HFF-Myc (cell line): ENCODE results near the gene KMT5B.

ENCODE experiments used
- DNase-seq: peaks from one replicate; pipeline ENCODE4 v3.0.0-alpha.2; 2011; ENCODE audit warnings: low read depth; ENCODE audit errors: extremely low read depth
- H3K4me3 ChIP-seq: replicated peaks from 2 replicates; pipeline ENCODE4 v1.5.1; 2011; ENCODE audit warnings: low read depth, mild to moderate bottlenecking, control low read depth, low read length
- TF ChIP-seq, protein P1 (sequence below): IDR thresholded peaks from 2 replicates; pipeline ENCODE4 v1.5.1; 2012; ENCODE audit warnings: mild to moderate bottlenecking, low read depth, low read length, control low read depth; ENCODE audit errors: missing control alignments

KMT5B gene

GRCh38 chr11:68211546-68211945, 1.6 kb downstream of the KMT5B start:
- TF ChIP-seq, protein P1, sequence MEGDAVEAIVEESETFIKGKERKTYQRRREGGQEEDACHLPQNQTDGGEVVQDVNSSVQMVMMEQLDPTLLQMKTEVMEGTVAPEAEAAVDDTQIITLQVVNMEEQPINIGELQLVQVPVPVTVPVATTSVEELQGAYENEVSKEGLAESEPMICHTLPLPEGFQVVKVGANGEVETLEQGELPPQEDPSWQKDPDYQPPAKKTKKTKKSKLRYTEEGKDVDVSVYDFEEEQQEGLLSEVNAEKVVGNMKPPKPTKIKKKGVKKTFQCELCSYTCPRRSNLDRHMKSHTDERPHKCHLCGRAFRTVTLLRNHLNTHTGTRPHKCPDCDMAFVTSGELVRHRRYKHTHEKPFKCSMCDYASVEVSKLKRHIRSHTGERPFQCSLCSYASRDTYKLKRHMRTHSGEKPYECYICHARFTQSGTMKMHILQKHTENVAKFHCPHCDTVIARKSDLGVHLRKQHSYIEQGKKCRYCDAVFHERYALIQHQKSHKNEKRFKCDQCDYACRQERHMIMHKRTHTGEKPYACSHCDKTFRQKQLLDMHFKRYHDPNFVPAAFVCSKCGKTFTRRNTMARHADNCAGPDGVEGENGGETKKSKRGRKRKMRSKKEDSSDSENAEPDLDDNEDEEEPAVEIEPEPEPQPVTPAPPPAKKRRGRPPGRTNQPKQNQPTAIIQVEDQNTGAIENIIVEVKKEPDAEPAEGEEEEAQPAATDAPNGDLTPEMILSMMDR, result no peak
- no peak for DNase-seq
- H3K4me3 ChIP-seq, result peak overlapping the region; percentile 69

- H3K4me3 ChIP-seq, result no peak overlapping the region
Observed at GRCh38 chr11:68206211-68206610, 6.9 kb downstream of the KMT5B start.

DNA sequence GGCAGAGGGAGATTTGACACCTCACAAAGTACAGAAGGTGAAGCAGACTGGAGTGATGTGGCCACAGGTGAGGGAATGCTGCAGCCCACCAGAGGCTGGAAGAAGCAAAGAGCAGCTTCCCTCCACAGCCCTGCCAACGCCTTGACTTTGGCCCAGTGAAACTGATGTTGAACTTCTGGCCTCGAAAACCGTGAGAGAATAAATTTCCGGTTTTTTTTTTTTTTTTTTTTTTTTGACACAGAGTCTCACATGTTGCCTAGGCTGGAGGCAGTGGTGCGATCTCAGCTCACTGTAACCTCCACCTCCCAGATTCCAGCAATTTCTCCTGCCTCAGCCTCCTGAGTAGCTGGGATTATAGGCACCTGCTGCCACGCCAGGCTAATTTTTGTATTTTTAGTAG, 8.7 kb downstream of the KMT5B start:
- TF ChIP-seq, protein P1, result no peak
- no peak overlapping the region for H3K4me3 ChIP-seq
- DNase-seq, result no peak

More at GRCh38 chr11:68206211-68206610, 6.9 kb downstream of the KMT5B start:
- TF ChIP-seq, protein P1, result peak; percentile 79
- peak; percentile 42 for DNase-seq

DNA sequence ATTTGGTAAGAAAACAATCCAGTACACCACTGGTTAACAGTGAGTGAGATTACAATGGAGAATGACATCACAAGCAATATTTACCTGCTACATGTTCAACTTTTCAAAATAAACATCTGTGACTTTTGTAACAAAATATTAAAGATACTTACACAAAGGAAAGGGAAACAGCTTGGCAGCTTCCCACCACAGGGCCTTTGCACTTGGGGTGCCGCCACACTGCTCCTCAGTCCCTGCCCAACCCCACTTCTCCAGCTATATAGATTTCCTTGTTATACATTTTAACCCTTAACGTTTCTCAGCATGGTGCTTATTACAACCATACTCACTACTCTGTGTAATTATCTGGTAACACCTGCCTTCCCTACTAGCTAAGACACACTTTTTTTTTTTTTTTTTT, 10.9 kb downstream of the KMT5B start:
- DNase-seq, result no peak
- TF ChIP-seq, protein P1, result no peak
- H3K4me3 ChIP-seq, result no peak overlapping the region

- TF ChIP-seq, protein P1, result no peak
- no peak overlapping the region for H3K4me3 ChIP-seq
- no peak for DNase-seq
Observed at GRCh38 chr11:68201492-68201891, 11.6 kb downstream of the KMT5B start.

GRCh38 chr11:68200639-68201038, 12.5 kb downstream of the KMT5B start:
- TF ChIP-seq, protein P1, result no peak
- DNase-seq, result no peak
- H3K4me3 ChIP-seq, result no peak overlapping the region

GRCh38 chr11:68199295-68199987, 13.7 kb downstream of the KMT5B start:
- no peak overlapping the region for H3K4me3 ChIP-seq
- TF ChIP-seq, protein P1, result no peak
- DNase-seq, result no peak
